Neural crest cell (in vitro differentiated cells): Measurements from ENCODE around the gene RALA. TPM values are rescaled to one million over a fixed set of nuclear protein-coding genes. Genes with fewer than 3 reads are reported as not detected.

Experiments
- DNase-seq: peaks from one replicate; pipeline ENCODE4 v3.0.0; 2021; ENCODE audit warnings: low read depth, mixed read lengths, low spot score
- H3K27ac Mint-ChIP-seq: one replicate; pipeline ENCODE4 v1.8.0; 2021; ENCODE audit warnings: mild to moderate bottlenecking, mixed read lengths; ENCODE audit not compliant: unreplicated experiment
- H3K27me3 Mint-ChIP-seq: 2 replicates; pipeline ENCODE4 v1.8.0; 2021; ENCODE audit warnings: low read depth, mild to moderate bottlenecking, mixed read lengths
- H3K36me3 Mint-ChIP-seq: 2 replicates; pipeline ENCODE4 v1.8.0; 2021; ENCODE audit warnings: low read depth, mild to moderate bottlenecking, mixed read lengths
- H3K4me1 Mint-ChIP-seq: 2 replicates; pipeline ENCODE4 v1.8.0; 2021; ENCODE audit warnings: mixed read lengths
- H3K4me3 Mint-ChIP-seq: one replicate; pipeline ENCODE4 v1.8.0; 2021; ENCODE audit warnings: mild to moderate bottlenecking, mixed read lengths
- H3K9me3 Mint-ChIP-seq: 2 replicates; pipeline ENCODE4 v1.8.0; 2021; ENCODE audit warnings: mixed read lengths
- total RNA-seq: library from RNA; stranded (reverse); gene quantifications from 2 replicates; pipeline ENCODE4 v1.2.1, GENCODE V29; 2021
- TF ChIP-seq, protein P1 (sequence below): fragments of 200-600 bp; sonication (generic); conservative IDR thresholded peaks from 2 replicates; pipeline ENCODE4 v1.5.0; 2021; ENCODE audit warnings: antibody characterized with exemption, mild to moderate bottlenecking

RALA gene
- total RNA-seq, 1 donor from 2014 or later, result 39.2 TPM

DNA sequence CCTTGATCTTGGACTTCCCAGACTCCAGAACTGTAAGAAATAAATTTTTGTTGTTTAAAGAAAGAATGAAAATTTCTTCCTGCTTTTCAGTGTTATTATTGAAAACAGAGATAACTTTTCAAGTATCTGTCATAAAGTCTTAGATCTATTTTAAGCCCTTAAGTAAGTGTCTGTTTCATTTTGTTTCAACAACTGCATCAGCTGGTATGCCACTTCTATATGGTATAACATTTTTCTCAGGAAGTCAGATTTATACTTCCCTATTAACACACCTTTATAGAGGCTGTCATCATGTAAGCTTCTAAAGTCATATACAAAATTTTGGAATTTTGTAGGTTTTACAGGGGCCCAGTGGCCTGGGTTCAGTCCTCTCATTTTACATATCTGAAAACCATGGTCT is 24.4 kb downstream of the RALA start:
- TF ChIP-seq, protein P1, sequence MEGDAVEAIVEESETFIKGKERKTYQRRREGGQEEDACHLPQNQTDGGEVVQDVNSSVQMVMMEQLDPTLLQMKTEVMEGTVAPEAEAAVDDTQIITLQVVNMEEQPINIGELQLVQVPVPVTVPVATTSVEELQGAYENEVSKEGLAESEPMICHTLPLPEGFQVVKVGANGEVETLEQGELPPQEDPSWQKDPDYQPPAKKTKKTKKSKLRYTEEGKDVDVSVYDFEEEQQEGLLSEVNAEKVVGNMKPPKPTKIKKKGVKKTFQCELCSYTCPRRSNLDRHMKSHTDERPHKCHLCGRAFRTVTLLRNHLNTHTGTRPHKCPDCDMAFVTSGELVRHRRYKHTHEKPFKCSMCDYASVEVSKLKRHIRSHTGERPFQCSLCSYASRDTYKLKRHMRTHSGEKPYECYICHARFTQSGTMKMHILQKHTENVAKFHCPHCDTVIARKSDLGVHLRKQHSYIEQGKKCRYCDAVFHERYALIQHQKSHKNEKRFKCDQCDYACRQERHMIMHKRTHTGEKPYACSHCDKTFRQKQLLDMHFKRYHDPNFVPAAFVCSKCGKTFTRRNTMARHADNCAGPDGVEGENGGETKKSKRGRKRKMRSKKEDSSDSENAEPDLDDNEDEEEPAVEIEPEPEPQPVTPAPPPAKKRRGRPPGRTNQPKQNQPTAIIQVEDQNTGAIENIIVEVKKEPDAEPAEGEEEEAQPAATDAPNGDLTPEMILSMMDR, result no peak
- DNase-seq, result no peak
- H3K4me3 Mint-ChIP-seq, result no peak overlapping the region
- H3K4me1 Mint-ChIP-seq, result peaks cover 4% of the 10 kb centered on the region
- H3K27me3 Mint-ChIP-seq, result no peaks in the 10 kb centered on the region
- H3K27ac Mint-ChIP-seq, result no peak overlapping the region
- peaks cover 2% of the 10 kb centered on the region for H3K36me3 Mint-ChIP-seq
- no peaks in the 10 kb centered on the region for H3K9me3 Mint-ChIP-seq

DNA sequence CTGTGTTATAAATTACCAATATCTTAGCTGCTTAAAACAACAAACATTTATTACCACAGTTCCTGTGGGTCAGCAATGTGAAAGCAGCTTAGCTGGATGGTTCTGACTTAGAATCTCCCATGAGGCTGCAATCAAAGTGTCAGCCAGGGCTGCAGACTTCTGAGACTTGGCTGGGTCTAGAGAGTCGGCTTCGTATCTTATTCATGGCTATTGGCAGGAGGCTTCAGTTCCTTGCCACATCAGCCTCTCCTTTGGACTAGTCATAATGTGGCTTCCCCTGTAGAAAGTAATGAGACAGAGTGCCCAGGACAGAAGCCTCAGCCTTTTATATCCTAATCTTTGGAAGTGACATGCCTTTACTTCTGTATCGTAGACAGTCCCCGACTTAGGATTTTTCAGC is 27.3 kb downstream of the RALA start:
- Mint-ChIP-seq H3K36me3 (peaks cover 9% of the 10 kb centered on the region), H3K9me3 (peaks cover 4% of the 10 kb centered on the region), H3K4me3 (no peak overlapping the region), H3K27me3 (no peaks in the 10 kb centered on the region), H3K4me1 (no peaks in the 10 kb centered on the region), H3K27ac (no peak overlapping the region)
- no peak for DNase-seq
- TF ChIP-seq, protein P1, result no peak

DNA sequence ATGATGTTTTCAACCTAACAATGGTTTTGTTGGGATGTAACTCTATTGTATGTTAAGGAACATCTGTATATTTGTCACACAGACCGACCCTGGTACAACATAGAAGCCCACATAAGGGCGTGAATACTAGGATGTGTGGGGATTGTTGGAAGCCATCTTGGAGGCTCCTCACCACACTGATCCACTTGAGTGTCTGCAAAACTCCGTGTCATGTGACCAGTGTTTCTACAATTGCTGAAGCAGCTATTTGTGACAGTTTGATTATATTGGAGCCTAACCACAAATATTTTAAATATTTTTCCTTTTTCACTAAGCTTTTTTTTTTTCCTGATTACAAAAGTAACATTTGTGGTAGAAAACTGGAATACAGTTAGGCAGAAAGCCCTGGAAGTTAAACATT is 27.9 kb downstream of the RALA start:
- Mint-ChIP-seq H3K27me3 (no peaks in the 10 kb centered on the region), H3K27ac (no peak overlapping the region), H3K9me3 (peaks cover 4% of the 10 kb centered on the region), H3K36me3 (peaks cover 9% of the 10 kb centered on the region), H3K4me1 (no peaks in the 10 kb centered on the region), H3K4me3 (no peak overlapping the region)
- DNase-seq, result no peak
- TF ChIP-seq, protein P1, result no peak

DNA sequence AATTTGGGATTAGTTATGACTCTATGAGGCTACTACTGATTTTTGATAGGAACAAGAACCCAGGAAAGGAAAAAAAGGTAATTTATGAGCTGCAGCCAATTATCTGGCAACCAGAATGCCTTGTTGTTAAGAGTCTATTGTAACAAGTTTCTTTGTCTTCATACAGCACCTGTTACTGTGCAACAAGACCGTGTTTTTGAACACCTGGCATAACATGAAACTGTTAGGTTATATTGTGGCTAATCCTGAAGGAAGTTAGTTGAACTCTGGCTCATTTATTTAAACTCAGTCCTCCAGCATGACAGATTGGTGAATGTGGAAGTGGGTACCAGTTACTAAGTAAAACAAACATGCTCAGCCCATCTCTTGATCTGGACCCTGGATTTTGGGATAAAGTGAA is 33.0 kb downstream of the RALA start:
- peaks cover 8% of the 10 kb centered on the region for H3K9me3 Mint-ChIP-seq
- TF ChIP-seq, protein P1, result no peak
- no peak overlapping the region for H3K27ac Mint-ChIP-seq
- H3K4me1 Mint-ChIP-seq, result no peaks in the 10 kb centered on the region
- H3K4me3 Mint-ChIP-seq, result no peak overlapping the region
- H3K36me3 Mint-ChIP-seq, result peaks cover 19% of the 10 kb centered on the region
- no peak for DNase-seq
- H3K27me3 Mint-ChIP-seq, result no peaks in the 10 kb centered on the region

DNA sequence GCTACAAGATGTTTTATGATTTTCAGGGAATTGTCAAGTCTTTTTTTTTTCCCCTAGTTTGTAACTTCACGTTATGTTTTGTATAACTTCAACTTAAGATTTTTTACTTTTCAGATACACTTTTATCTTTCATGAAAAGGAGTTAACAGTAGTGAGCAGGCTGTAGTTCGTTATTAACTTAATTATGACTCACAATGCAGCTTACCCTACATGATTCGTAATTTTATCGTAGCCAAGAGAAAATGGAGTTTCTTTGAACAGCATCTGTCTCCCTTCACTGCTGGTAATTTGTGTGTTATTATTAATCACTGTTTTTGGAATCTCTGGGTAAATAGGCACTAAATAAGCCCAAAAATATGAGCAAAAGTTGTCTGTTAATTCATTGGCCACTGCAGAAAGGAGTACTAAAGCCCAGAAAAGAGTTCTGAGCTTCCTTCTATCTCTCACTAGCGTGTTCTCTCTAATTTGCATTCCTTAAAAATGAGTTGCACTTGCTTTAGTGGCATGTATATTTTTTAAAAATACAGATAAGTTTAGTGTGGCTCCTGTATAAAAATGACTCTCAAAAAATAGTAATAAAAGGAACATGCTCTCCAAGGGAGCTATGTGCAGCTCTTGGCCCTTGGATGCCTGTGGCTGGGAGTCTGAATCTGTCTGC is 36.1 kb downstream of the RALA start:
- Mint-ChIP-seq H3K27ac (no peak overlapping the region), H3K9me3 (peaks cover 20% of the 10 kb centered on the region), H3K36me3 (peaks cover 38% of the 10 kb centered on the region), H3K4me3 (no peak overlapping the region), H3K4me1 (no peaks in the 10 kb centered on the region), H3K27me3 (no peaks in the 10 kb centered on the region)
- TF ChIP-seq, protein P1, result no peak
- DNase-seq, result no peak
